ENCODE results near the gene BCLAF1.

DNA sequence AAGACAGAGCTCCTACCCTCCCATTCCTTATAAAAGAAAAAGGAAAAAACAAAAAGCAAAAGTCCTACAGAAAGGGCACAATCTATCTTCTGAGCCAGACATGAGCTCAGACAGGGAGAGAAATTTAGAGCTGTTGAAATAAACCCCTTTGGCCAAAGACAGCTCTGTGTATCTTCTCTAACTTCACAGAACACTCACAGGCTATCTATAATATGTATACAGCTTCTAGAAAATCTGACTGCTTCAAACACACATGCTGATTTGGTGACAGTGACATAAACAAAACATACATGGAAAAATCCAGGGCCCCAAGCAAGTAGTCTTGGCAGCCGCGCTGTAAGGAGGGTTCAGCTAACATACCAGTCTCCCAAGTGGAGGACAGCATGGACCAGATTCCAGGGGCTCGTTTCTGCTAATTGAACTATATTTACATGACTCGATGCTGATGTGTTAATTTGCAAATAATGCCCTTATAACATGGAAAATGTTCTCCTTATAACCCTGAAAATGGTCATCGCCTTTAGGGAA lies 76.6 kb downstream of the BCLAF1 start:
- TF ChIP-seq CTCF (IDR thresholded peaks at IDR 0.05), result no peak
- no peak for TF ChIP-seq POLR2A (IDR thresholded peaks at IDR 0.05)

All from ovary (tissue), 3 donors.